Mucosa of descending colon (tissue), 3 donors: ENCODE measurements around the gene DNALI1. TPM values are rescaled to one million over a fixed set of nuclear protein-coding genes. Genes with fewer than 3 reads are reported as not detected.

Experiments
- ATAC-seq: fragments of 200-7000 bp; cut with Tn5 transposase; one replicate; pipeline ENCODE4 v1.9.1; 2020; ENCODE audit warnings: mild to moderate bottlenecking, moderate library complexity
- DNase-seq, 3 donors: peaks; one replicate each; pipeline ENCODE4 v3.0.0-alpha.2; 2020
- H3K36me3 ChIP-seq: fragments of 200-600 bp; one replicate; pipeline ENCODE4 v1.8.0; 2021; ENCODE audit warnings: low read depth, mild to moderate bottlenecking
- H3K4me1 ChIP-seq: fragments of 200-600 bp; one replicate; pipeline ENCODE4 v1.8.0; 2021; ENCODE audit warnings: low read depth, mild to moderate bottlenecking
- H3K4me3 ChIP-seq: fragments of 200-600 bp; one replicate; pipeline ENCODE4 v1.8.0; 2021; ENCODE audit warnings: mild to moderate bottlenecking
- H3K9me3 ChIP-seq: fragments of 200-600 bp; one replicate; pipeline ENCODE4 v1.8.0; 2021; ENCODE audit warnings: mild to moderate bottlenecking
- intact Hi-C, 2 donors: fragments of 100-400 bp; cut with DNase I in 1 of 2; cut with micrococcal nuclease in 1 of 2; formaldehyde crosslinking; loops; one replicate each; pipeline versions ENCODE4 v1.11.0 to v1.11.1; 2022; cut with DNase I, micrococcal nuclease
- total RNA-seq, 3 donors: library from RNA; stranded (reverse); fragmentation: NEBNext Ultra II Directional in 2 of 3; extraction: Animal tissue kit (Norgen Biotek cat#: 25700) in 2 of 3; gene quantifications; one replicate each; pipeline versions ENCODE4 v1.2.1 to v1.2.4, GENCODE V29; 2021 to 2023
- TF ChIP-seq, protein P1 (sequence below): fragments of 200-600 bp; IDR thresholded peaks from one replicate; pipeline ENCODE4 v1.8.0; 2022; ENCODE audit warnings: antibody characterized with exemption, mild to moderate bottlenecking
- donor health status: DM: no; HTN: no; CAD: no; lungs with moderate emphysema.
- donor health status: DM: no; HTN: no; CAD: no.
- donor health status: DM: no; HTN: yes; CAD: no.

The DNALI1 gene
- total RNA-seq, 3 donors from 2014 or later = 3.2 to 9.1 (median 3.6) TPM

DNA sequence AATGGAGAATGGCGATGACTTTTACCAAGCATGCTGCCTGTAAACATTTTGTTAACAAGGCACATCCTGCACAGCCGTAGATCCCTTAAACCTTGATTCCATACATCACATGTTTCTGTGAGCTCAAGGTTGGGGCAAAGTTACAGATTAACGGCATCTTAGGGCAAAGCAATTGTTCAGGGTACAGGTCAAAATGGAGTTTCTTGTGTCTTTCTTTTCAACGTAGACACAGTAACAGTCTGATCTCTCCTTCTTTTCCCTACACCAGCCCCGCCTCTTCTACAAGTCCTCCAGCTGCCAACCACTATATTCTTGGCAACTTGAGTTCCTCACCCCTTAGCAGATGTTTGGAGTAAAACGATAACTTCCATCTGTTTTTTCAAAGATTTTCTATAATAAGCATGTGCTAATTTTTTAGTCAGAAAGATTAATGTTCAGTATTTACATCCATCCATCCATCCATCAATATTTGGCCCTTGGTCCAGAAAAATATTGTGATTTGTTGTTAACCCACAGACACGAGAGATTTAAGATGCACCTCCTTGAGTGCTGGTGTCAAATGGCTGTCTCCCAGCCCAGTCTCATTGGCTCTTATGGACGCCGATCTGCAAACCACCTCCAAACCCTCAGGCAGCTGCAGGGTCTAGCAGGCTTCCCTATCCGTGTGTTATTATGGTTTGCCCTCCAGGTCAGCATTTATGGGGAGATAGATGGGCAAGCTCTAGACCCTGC lies 3.8 kb downstream of the DNALI1 start:
- no peak for DNase-seq
- Histone ChIP-seq H3K36me3 (no peaks in the 10 kb centered on the region), H3K9me3 (no peaks in the 10 kb centered on the region), H3K4me3 (no peak overlapping the region), H3K4me1 (peaks cover 5% of the 10 kb centered on the region)
- no peak for ATAC-seq
- intact Hi-C loops = no loop called here
- TF ChIP-seq, protein P1, sequence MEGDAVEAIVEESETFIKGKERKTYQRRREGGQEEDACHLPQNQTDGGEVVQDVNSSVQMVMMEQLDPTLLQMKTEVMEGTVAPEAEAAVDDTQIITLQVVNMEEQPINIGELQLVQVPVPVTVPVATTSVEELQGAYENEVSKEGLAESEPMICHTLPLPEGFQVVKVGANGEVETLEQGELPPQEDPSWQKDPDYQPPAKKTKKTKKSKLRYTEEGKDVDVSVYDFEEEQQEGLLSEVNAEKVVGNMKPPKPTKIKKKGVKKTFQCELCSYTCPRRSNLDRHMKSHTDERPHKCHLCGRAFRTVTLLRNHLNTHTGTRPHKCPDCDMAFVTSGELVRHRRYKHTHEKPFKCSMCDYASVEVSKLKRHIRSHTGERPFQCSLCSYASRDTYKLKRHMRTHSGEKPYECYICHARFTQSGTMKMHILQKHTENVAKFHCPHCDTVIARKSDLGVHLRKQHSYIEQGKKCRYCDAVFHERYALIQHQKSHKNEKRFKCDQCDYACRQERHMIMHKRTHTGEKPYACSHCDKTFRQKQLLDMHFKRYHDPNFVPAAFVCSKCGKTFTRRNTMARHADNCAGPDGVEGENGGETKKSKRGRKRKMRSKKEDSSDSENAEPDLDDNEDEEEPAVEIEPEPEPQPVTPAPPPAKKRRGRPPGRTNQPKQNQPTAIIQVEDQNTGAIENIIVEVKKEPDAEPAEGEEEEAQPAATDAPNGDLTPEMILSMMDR = no peak

DNA sequence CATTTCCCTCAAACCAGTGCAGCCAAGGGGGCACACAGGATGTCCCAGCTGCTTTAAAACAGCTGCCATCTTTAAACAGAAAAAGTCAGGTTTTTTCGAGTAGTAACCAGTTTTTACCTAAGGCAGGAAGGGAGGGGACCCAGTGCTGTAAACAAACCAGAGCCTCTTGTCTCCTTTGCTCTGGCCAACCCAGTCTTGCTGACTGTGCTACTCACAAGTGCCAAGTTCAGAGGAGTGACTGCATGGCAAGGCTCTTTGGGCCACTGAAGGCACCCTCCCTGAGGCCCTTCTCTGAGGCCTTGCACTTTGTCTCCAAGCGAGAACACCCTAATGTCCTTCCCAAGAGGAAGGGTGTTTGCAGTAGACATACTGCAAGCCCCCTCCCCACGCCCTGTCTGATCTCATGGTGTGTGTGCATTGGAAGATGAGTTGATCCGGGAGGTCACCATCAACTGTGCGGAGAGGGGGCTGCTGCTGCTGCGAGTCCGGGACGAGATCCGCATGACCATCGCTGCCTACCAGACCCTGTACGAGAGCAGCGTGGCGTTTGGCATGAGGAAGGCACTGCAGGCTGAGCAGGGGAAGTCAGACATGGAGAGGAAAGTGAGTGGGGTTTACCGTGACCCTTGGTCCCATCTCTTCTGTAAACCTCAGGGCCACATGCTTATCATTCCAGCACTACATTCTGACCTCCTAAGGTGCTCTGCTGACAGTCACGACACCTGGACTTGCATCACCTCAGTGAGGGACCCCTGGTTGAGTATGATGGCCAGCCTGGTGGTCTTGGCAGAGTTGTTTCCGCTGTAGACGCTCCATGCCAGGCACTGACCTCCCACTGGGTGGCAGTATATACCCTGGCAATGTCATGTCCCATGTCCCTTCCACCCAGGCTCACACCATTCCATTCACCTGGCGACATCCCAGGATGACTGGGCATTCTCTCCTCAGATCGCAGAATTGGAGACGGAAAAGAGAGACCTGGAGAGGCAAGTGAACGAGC lies 4.7 kb downstream of the DNALI1 start:
- peak; percentile 51 for ATAC-seq
- H3K36me3 ChIP-seq = no peaks in the 10 kb centered on the region
- no peak overlapping the region for H3K4me3 ChIP-seq
- TF ChIP-seq, protein P1 = no peak
- peak in 1 of 3 donors; percentile 19 for DNase-seq
- H3K4me1 ChIP-seq = peaks cover 2% of the 10 kb centered on the region
- H3K9me3 ChIP-seq = no peaks in the 10 kb centered on the region
- intact Hi-C loops = no loop called here

DNA sequence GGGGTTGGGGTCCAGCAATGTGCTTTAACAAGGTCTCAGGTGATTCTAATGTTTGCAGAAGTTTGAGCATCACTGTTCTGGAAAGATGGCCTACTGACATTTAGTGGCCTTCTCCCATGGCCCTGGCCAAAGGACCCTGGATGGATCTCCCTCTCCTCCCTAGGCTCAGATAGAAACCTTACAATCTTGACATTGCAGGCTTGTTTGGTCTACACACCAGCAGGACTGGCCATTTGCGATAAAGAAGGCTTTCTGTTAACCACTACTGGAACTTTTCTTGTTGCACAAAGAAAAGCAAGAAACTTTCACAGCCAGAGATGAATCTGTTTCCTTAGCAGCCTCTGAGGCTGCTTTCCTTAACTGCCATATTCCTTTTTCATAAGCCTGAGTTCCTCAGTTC lies 6.2 kb downstream of the DNALI1 start:
- intact Hi-C loops = no loop called here
- H3K4me1 ChIP-seq = no peaks in the 10 kb centered on the region
- ATAC-seq (no peak), DNase-seq (no peak)
- TF ChIP-seq, protein P1 = no peak
- H3K4me3 ChIP-seq = no peak overlapping the region
- H3K9me3 ChIP-seq = no peaks in the 10 kb centered on the region
- peaks cover 7% of the 10 kb centered on the region for H3K36me3 ChIP-seq

DNA sequence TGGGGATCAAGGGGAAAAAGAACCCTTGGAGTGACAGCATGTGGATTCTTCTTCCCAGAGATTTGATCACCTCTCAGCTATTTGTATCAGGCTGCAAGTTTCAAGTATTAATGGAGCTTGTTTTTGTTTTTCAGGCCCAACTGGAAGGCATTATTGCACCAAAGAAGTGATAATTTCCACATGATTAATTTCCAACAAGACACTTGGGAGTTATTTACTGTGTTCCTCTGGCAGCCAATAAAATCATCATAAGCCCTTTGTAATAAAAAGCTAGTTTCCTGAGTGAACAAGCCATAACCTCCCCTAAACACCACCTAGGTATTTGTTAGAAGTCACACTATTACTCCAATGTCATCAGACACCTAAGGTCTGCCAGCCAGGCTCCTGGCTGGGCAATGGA lies 8.2 kb downstream of the DNALI1 start:
- Histone ChIP-seq H3K4me3 (no peak overlapping the region), H3K4me1 (no peaks in the 10 kb centered on the region), H3K9me3 (no peaks in the 10 kb centered on the region), H3K36me3 (peaks cover 18% of the 10 kb centered on the region)
- TF ChIP-seq, protein P1 = no peak
- no peak for ATAC-seq
- intact Hi-C loops = no loop called here
- no peak for DNase-seq

DNA sequence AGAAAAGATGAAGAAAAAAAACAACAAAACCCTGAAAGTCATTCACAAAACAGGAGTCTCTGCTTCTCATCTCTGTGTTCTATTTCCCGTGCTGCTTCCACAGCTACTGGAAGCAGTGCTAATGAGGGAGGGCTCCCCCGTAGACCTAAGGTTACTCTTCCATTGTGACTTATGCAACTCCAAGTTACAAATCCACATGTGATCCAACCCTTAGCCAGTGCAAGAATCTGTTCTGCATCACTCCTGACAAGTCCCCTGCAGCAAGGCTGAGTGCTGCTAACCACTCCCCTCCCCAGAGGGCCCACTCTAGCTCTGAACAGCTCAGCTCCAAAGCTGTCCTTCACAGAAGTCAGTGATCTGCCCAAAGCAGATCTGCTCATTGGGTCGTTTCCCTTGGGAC lies 10.3 kb downstream of the DNALI1 start:
- no peak for ATAC-seq
- Histone ChIP-seq H3K9me3 (no peaks in the 10 kb centered on the region), H3K4me1 (no peaks in the 10 kb centered on the region), H3K36me3 (peaks cover 18% of the 10 kb centered on the region), H3K4me3 (no peak overlapping the region)
- no peak for DNase-seq
- intact Hi-C loops = no loop called here
- TF ChIP-seq, protein P1 = no peak
